HG03025 (cell line): Measurements from ENCODE around the gene CHL1.

Source experiments
- ATAC-seq: cut with Tn5 transposase; IDR thresholded peaks from one replicate; pipeline ENCODE4 v1.9.1; 2021; ENCODE audit warnings: mild to moderate bottlenecking, moderate library complexity; ENCODE audit not compliant: unreplicated experiment, low FRiP score

Gene CHL1, protein sequence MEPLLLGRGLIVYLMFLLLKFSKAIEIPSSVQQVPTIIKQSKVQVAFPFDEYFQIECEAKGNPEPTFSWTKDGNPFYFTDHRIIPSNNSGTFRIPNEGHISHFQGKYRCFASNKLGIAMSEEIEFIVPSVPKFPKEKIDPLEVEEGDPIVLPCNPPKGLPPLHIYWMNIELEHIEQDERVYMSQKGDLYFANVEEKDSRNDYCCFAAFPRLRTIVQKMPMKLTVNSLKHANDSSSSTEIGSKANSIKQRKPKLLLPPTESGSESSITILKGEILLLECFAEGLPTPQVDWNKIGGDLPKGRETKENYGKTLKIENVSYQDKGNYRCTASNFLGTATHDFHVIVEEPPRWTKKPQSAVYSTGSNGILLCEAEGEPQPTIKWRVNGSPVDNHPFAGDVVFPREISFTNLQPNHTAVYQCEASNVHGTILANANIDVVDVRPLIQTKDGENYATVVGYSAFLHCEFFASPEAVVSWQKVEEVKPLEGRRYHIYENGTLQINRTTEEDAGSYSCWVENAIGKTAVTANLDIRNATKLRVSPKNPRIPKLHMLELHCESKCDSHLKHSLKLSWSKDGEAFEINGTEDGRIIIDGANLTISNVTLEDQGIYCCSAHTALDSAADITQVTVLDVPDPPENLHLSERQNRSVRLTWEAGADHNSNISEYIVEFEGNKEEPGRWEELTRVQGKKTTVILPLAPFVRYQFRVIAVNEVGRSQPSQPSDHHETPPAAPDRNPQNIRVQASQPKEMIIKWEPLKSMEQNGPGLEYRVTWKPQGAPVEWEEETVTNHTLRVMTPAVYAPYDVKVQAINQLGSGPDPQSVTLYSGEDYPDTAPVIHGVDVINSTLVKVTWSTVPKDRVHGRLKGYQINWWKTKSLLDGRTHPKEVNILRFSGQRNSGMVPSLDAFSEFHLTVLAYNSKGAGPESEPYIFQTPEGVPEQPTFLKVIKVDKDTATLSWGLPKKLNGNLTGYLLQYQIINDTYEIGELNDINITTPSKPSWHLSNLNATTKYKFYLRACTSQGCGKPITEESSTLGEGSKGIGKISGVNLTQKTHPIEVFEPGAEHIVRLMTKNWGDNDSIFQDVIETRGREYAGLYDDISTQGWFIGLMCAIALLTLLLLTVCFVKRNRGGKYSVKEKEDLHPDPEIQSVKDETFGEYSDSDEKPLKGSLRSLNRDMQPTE (N-terminal part only)

DNA sequence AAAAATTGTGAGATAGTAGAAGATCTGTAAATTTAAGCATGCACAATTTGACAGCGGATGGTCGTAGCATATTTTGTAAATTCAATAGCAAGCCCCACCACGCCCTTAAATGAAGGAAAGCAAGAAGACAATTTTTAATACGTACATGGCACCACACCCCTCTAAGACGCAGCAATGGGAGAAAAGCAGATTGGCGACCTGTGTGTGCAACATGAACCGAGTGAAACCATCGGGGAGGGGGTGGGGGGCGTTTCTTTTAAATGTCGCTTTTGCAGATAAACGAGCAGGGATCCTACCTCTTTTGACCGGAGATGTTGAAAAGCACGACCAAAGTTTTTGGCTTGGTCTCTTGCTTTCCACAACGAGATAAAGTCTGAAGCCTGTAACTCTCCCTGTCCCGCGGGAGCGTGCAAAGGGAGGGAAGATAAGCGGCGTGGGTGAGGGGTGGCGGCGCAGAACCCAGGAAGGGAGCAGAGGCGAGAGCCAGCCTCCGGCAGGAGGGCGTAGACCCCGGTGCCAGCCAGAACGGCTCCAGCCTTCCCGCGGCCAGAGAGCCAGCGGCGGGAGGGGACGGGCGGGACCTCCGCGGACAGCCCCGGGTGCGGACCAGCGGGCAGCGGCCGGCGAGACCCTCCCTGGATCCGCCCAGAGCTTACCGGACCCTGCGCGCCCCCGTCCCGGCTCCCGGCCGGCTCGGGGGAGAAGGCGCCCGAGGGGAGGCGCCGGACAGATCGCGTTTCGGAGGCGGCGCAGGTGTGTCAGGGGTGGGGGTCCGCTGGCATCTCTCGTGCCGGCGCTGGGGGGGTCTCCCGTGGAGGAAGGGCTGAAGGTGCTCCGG, at the start of gene CHL1:
CHL1 (plus strand) TSS at position 453 of the 838 bp plus-strand sequence. CDS start 123,014 bp downstream, outside the sequence.
- ATAC-seq = no peak

DNA sequence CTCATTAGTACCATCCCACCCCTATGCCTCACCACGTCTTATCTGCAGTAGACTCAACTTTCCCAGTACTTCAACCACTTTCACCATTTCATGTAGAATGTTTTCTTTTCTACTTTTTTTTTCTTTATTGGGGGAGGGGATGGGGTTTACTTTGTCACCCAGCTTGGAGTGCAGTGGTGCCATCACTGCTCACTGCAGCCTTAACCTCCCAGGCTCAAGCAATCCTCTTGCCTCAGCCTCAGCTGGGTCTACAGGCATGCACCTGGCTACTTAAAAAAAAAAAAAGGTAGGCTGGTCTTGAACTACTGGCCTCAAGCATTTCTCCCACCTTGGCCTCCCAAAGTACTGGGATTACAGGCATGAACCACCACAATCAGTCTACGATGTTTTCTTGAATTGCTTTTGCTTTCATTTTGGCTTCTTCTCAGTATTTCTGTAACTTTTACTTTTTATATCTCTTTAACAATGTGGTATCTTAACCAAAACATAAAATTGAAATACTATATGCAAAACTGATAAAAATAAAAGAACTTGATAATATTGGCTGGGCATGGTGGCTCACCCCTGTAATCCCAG, 44.9 kb upstream of the CHL1 start:
- no peak for ATAC-seq

- no peak for ATAC-seq
Observed at GRCh38 chr3:159974-160373, 36.6 kb upstream of the CHL1 start.

GRCh38 chr3:166071-166470, 30.5 kb upstream of the CHL1 start:
- ATAC-seq = no peak

DNA sequence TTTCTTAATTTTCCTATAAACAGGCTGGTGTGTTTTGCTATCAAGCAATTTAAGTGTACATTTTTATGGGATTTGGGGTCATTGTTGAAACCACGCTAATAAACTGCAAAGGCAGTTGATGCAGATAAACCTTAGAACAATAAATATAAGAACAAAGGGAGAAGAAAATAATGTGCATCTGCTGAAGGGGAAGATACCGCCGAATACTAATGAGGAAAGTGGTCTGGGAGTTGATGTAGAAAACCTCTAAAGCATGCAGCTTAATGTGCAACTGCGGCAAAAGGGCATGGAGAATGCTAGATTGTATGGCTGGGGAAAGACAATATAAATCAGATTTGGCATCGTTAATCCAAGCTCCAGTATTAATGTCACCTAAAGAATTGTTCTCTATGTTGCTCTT, 29.8 kb upstream of the CHL1 start:
- ATAC-seq = no peak

DNA sequence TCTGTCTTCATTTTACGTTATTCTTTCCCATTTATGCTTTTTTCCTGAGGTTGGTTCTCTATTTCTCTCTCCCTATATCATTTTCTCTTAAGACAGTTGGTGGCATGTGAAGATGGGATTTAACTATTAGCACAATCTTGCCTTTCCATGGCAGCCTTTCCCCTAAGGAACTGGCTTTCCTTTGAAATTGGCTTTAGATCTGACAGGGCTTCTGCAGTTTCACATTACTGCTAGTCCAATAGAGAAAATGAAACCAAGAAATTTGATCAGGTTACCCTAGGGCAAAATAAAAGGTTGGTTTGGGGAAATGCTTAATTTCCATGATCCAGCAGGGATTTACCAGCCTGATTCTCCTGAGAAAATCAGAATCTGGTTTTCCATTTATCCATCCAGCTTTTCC, 22.7 kb upstream of the CHL1 start:
- no peak for ATAC-seq

DNA sequence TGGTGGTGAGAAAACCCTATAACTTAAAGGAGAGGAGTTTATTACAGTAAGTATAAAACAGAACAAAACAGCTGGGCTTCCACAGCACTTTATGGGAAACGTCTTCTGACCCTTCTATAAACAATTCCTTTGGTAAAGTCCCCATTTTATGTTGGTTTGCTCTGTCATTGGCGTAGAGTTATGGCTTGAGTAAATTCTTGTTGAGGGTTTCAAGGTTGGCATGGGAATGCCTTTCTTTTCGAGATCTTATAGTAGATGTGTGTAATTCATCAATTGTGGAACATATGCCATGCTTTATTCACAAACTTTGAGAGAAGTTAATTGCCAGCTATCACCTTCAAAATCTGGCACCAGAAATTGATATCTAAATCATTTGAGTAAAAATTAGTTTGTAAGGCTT, 11.6 kb upstream of the CHL1 start:
- ATAC-seq = no peak

- peak; percentile 85 for ATAC-seq
Observed at GRCh38 chr3:192215-192929, 4.2 kb upstream of the CHL1 start.

- ATAC-seq = no peak
Observed at GRCh38 chr3:194001-194400, 2.6 kb upstream of the CHL1 start.

DNA sequence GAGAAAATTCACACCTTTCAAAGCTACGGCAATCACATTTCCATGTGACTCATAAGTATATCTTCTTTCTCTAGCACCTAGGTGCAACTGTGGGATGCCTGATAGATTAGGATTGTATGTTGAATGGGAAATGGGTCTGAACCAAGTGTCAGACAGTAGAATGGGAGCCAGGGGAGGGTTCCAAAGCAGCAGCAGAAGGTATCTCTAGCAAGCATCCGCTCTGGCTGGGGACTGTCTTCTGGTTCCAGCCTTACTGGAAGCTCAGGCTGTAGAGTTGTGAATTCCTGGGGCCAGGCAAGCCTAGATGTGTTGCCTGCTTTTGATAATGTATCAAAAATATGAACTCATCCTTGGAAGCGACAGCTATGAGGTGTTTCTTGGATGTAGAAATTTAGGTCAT, 2.1 kb upstream of the CHL1 start:
- no peak for ATAC-seq

DNA sequence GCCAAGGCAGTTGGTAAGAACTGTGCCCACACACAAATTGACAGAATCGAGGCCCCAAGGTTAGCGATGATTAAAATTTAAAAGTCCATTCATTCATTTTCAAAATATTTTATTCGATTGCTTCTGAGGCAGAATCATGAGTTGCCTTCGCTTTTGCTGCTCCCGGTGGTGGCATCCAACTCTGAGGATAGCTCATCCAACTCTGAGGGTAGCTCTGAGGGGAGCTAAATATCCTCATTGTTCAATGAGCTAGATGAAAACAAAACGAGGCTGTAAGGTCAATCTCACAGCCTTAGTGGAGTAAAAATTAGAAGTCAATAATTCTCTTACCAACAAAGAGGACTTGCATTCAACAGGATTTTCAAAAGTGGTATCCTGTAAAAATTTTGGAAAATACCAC, 897 bp upstream of the CHL1 start:
- ATAC-seq = no peak

- no peak for ATAC-seq
Observed at GRCh38 chr3:197149-197827, 725 bp downstream of the CHL1 start.

GRCh38 chr3:197828-198491, 1.4 kb downstream of the CHL1 start:
- no peak for ATAC-seq

DNA sequence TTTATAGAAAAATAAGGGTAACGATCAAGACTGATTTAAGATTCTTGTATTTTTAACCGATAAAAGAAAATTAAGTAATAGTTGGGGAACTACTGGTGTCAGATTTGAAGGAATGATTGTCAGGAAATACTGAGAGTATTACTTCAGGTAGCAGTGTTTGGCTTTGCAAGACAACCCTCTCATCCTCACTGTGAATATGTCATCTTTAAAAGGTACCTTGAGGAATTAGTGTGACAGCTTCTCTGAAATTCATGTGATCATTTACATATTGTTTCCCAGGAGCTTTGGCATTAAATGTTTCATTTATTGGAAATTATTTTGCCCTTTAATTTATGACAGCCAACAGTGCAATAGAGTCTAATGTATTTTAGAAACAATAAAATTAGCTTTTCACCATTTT, 3.3 kb downstream of the CHL1 start:
- no peak for ATAC-seq

DNA sequence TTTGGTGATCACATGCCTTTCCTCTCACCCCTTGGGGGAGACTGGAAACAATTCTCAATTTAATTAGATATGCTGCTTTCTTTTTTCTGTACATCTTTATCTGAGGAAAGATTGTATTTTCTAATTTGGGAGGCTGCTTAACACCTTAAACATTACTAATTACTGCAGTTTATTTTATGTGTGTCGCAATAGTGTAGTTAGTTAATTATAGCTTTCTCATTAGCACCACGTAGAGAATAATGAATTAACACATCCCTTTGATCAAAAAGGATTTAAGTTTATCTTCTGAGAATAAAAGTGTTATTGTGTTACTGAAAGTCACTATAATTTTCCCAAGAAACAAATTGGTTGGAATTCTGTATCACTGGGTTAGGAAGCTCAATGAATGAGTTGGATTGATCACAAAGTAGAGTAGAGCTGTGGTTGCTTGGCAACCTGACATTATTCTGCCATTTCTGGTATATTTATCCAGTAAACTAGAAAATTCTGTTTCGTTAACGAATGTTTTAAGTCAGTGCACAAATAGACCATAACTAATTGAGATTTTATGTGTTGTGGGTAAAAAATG, 4.3 kb downstream of the CHL1 start:
- no peak for ATAC-seq

DNA sequence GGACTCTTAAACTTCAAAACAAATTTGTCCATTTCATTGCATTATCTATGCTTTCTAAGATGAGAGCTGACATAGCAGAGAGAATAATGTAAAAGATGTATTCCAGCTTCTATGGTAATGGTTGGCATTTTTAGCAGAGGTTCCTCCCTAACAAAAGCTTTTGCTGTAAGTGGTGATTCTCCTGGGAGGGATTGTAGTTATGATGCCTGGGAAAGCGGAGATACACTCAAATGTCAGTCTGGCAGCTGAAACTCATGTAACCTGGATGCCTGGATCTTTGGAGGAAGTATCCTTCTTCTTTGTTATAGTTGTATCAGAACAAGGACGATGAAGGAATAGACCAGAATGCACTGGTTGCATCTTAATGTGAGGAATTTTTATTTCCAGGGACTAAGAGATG, 7.5 kb downstream of the CHL1 start:
- no peak for ATAC-seq

DNA sequence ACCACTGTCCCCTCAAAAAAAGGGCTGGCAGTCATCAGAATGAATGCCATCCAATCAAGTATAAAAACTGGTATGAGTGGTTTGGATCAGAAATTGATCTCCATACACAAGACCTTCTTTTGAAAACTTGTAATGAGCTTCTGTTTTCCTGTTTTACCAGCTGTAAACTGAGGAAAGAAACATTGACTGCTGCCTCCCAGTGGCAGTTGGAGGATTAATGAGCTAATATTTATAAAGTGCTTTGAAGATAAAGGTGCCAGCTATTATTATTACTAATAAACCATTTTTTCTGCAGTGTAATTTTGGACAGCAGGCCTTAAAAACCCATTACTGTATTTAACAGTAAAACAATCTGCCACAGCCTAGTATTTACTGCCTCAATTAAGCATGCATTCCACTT, 11.4 kb downstream of the CHL1 start:
- ATAC-seq = no peak

DNA sequence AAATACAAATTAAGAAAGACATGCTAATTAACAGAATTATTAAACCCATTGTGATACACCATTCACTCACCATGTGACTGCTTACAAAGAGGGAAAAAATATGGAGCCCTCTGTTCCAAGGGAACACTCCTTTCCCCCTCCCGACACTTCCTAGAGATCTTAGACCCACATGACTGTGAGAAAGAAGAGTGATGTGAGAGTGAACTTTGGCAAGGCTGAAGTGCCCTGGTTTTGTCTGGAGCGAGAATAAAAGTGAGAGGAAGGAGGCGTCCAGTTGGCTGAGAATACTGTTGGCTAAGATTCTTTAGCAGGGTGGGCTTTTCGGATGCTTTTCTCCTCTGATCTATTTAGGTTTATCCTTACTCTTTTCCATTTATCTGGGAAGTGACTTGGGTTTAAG, 14.1 kb downstream of the CHL1 start:
- no peak for ATAC-seq
